CD4-positive, alpha-beta T cell treated with Interleukin-2 at 100 ng/mL for 4 hours (primary cell): Measurements from ENCODE around the gene CSK.
"Not testable (repeated sequence)": the region's sequence is repeated elsewhere in the genome, so short reads cannot be mapped to it uniquely, and the experiment has no call there.

Experiments
- DNase-seq: peaks from one replicate; pipeline ENCODE4 v3.0.0-alpha.2; 2020; ENCODE audit warnings: low spot score

The CSK gene

DNA sequence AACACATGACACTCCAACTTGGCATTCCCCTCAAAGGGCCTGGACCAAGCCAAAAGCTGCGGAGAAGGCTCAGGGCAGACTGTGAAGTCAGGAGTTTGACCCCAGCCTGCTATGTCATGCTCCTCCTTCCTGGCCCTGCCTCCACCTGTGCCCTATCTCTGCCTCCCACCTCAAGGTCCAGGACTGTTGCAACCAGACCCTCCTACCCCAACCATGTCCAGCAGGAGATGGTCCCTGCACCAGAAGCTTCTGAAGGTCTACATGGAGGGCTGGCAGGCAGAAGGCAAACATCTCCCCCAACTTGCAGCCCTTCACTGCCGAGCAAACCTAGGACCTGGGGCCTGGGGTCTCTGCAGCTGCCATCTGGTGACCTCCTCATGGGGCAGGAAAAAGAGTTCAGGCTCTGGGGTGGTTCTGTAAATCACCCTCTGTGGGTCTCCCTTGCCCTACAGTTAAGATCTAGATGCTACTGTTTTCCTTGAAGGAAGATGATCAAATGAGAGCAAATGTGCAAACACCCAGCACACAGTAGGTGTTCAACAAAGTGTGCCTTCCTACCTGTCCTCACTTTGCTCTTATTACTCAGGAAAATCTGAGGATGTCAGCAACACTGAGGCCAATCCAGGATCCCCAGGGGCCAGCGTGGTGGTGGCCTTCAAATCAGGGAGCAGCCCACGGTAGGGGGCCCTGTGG lies 11.5 kb upstream of the CSK start:
- no peak for DNase-seq

- no peak for DNase-seq
Observed at GRCh38 chr15:74773329-74773728, 8.6 kb upstream of the CSK start.

- no peak for DNase-seq
Observed at GRCh38 chr15:74773731-74774252, 8.1 kb upstream of the CSK start.

- DNase-seq: no peak
Observed at GRCh38 chr15:74775132-74775562, 6.7 kb upstream of the CSK start.

GRCh38 chr15:74775894-74776293 lies 6.0 kb upstream of the CSK start:
- no peak for DNase-seq

GRCh38 chr15:74776821-74777768 lies 4.8 kb upstream of the CSK start:
- DNase-seq: peak; percentile 77

DNA sequence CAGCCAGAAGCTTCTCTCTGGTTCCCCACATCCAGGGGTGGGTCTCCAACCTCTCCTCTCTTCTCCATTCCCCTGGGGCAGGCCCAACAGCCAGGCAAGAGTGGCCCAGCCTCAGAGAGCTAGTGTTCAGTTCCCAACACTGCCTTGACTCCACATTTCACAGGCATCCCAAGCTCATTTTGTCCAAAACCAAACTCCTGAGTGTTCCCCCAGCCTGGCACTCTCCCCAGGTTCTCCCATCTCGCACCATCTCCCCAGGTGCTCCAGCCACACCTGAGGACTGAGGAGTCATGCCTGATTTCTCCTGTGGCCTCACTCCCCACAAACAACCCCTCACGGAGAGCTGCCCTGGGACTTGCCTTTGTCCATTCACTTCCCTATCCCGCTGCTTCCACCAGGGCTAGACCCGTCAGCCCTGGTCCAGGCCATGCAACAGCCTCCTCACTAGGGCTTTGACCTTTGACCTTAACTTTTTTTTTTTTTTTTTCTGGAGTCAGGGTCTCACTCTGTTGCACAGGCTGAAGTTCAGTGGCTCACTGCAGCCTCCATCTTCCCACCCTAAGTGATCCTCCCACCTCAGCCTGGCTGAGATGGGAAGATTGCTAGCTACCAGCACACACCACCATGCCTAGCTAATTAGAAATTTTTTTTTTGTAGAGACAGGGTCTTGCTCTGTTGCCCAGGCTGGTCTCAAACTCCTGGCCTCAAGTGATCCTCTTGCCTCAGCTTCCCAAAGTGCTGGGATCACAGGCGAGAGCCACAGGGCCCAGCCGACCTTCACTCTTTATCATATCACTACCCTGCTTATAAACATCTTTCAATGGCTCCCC lies 3.9 kb upstream of the CSK start:
- no peak for DNase-seq

GRCh38 chr15:74778599-74778970 lies 3.3 kb upstream of the CSK start:
- DNase-seq: no peak

GRCh38 chr15:74779162-74779648 lies 2.7 kb upstream of the CSK start:
- DNase-seq: no peak

GRCh38 chr15:74780523-74781430 lies 1.1 kb upstream of the CSK start:
- DNase-seq: peak; percentile 68

GRCh38 chr15:74782259-74783071 lies 585 bp downstream of the CSK start:
- peak; percentile 54 for DNase-seq

DNA sequence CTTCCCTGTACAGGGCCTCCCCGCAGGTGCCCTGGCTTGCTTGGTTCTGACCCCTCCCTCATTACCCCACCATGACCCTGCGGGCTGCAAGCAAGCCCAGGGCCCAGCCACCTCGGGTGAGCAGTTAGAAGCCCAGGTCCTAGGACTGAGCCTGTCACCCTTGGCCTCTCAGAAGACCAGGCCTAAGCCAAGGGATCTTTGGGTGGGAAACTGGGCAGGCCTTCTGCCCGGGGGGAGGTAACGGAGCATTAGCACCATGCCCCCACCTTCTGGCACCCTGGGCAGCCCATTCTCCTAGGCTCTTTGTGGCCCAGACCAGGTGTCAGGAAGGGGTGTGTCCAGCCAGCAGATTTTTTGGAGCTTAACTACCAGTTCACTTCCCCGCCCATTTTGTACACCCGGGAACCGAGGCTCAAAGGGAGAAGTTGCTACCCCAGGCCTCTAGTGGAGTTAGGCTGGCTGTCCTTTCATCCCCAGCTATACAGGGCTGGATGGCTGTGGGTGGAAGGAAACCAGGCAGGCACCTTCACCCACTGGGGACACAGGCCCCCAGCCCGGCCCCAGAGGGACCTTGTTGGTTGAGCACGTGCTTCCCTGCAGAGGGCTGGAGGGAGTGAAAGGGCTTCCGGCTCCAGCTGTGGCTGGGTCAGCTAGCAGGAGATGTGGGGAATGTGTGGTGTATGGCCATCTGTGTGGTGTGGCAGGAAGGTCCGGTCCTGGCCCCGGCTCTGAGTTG lies 1.4 kb downstream of the CSK start:
- DNase-seq: no peak

DNA sequence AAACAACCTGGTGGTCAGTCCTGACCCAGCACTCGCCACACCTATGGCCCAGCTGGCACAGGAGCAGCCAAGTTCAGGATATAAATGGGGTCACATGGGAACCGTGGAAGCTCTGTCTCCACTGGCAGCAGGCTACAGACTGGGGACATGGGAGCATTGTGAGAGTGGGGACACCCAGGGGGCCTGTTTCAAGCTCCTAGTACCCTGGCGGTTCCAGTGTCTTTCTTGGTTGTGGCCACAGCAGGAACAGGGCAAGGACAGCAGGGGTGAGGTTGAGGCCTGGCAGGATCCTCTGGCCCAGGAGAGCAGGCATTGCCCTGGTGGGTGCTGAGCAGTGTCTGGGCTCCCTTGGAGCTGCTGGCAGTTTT lies 1.9 kb downstream of the CSK start:
- no peak for DNase-seq

DNA sequence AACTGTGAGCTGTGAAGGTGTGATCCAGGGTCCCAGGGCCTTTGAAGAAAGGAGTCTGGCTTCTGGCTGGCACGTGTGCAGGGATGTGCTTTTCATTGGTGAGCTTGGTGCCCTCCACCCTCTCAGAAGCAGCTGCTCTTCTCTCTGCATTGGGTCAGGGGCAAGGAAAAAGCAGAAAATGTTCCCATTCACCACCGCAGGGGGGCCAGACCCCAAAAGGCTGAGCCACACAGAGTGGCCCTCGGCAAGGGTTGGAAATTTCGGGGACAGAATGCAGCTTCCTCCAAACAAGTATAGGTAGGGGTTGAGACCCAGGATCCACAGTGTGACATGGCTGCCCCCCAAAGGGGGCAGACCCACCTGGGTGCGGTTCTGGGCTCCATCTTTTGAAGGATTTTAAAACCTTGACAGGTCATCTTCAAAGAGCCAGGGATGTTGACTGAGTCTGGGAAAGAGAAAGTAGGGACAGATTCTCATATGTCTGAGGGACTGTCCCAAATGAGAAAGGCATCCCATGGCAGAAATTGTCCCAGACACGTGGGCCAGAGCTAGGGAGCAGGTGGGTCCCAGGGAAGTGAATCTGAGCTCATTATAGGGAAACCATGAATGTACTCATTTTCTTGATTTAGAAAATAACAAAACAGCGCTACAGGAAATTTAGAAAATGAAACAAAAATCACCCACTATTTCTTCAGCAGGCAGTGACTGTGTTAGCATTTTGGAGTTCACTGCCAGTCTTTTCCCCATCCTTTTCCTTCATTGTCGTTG lies 2.7 kb downstream of the CSK start:
- no peak for DNase-seq

DNA sequence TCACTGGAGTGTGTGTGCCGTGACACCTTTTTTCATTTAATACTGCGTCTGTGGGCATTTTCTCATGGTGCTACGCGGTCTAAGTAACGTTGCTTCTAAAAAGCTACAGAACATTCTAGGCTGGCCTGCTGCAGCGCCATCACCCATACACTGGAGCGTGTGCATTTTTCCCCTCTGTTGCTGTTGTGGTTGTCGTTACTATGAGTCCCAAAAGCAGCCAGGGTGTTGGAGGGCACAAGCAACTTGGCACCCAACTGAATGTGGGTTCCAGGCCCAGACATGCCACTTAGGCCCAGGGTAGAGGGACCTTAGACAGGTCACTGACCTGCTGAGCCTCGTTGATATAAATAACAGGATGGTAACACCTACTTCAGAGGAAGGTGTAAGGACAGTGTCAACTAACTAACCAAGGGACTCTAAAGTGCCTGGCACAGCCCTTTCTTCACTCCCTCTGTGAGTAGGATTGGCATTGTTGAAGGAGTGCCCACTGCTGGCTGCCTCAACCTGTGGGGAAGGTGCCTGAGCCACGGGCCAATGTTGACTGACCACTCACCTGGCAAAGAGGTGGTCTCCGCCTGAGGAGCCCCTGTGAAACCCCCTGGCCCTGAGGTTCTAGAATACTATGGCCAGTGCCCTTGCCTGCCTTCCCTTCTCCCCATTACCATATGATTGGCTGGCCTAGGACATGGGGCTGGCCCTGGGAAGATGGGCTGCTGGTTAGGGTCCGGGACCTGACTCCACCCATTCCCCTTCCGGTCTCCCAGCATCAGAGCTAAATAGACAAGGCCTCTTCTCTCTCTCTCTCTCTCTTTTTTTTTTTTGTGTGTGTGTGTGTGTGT lies 3.5 kb downstream of the CSK start:
- peak; percentile 49 for DNase-seq

- DNase-seq: not testable (repeated sequence)
Observed at GRCh38 chr15:74786081-74786480, 4.2 kb downstream of the CSK start.

DNA sequence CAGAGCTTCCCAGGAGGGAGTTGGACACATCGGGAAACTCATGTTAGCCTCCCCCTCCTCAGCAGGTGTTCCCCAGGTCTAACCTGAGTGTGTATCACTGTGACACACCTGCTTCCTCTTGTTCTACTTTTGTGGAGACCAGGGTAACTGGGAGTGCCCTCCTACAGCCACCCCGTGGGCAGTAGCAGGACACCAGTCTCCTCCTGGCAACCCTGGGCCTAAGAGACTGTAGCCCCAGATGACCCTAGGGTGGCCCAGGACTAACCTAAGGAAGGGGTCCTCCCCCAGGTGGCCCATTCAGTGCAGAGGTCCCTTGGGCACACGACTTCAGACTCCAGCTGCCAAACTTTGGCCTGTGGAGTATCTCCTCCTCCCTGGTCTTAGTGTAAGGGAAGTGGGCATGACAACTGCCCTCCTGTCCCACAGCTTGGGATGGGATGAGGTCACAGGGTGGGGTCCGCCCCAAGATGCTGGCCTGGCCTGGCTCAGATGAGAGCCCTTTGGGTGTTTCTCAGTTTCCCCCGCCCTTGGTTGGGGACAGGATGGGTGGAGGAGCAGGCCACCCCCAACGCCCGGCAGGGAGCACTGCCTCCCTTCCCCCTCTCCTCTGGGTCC lies 4.8 kb downstream of the CSK start:
- no peak for DNase-seq
